GM19351 (cell line): ENCODE results near the gene AIM2.
"Not testable (repeated sequence)": the region's sequence is repeated elsewhere in the genome, so short reads cannot be mapped to it uniquely, and the experiment has no call there.

Experiments
- ATAC-seq: cut with Tn5 transposase; IDR thresholded peaks from one replicate; pipeline ENCODE4 v1.9.1; 2021; ENCODE audit warnings: mild to moderate bottlenecking, moderate library complexity; ENCODE audit not compliant: unreplicated experiment

The AIM2 gene, protein sequence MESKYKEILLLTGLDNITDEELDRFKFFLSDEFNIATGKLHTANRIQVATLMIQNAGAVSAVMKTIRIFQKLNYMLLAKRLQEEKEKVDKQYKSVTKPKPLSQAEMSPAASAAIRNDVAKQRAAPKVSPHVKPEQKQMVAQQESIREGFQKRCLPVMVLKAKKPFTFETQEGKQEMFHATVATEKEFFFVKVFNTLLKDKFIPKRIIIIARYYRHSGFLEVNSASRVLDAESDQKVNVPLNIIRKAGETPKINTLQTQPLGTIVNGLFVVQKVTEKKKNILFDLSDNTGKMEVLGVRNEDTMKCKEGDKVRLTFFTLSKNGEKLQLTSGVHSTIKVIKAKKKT

DNA sequence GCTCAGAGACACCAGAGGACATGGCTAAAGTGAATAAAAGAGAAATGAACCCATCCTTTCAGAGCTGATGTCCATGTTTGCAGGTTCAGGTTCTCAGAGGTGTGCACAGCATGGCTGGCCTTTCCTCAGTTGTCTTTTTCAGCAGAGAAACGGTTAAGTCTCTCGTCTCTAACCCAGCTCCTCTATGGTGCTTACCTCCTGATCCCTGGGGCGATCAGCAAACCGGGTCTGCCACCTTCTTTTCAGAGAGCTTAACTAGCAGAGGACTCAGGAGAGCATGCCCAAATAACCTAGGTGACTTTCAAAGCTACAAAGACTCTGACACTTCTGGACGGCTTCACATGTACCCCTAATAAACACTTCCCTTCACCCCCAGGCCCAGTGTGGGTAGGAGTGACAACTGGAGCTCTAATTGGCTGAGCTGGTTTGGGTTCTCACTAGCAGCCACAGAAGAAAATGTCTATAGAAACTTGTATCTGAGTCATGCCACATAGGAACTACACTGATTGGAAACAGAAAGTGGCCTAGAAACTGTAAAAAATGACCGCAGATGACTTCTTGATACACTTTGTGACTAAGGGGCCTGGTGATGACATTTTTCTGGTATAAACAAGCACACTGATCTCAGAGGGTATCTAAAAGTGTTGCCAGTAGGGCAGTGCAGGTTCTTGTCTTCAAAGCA is at the start of gene AIM2:
Gene AIM2, minus strand, starts transcription at position 329 of the 682 bp plus-strand sequence. CDS start 3,267 bp downstream, outside the sequence.
- ATAC-seq = peak; percentile 84

DNA sequence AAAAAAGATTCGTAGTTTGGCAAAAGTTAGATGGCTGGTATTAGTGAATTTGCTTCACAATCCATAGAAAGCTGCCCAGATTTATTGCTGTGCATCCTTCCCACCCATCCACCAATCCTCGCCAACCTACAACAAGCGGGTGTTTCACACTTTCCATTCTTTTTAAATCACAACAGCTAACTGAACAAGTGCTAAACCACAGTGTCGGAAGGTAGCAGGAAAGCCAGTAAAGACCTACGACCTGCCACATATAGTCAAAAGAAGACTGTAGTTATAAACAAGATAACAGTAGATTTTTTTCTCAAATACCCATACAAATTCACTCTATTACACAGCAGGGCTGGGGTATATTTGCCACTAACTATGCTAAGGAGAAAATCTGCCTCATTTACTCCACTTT is 47.0 kb upstream of the AIM2 start:
- no peak for ATAC-seq

DNA sequence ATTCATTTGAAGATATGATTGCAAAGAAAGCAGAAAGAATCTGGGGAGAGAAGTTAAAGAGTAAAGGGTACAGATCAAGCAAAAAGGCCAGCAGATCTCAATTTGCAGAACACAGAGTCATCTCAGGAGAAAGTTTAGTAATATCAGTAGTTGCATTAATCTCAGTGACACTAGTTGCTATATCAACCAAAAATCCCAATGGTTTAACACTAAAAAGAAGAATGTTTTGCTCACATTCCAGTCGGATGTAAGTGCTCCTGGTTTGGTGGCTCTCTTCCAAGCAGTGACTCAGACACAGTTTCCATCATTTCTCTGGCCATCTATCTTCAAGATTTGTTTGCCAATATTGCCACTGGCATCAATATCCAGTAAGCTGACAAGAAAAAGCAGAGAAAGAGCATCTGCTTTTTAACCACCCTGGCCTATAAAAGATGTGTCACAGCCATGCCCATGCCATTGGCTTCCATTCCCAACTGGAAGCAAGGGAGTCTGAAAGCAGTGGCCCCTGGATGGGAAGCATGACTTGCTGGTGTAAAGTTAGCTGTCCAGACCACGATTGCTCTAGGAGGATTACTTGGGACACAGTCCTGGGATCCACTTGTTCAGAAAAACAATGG is 45.5 kb upstream of the AIM2 start:
- peak; percentile 88 for ATAC-seq

DNA sequence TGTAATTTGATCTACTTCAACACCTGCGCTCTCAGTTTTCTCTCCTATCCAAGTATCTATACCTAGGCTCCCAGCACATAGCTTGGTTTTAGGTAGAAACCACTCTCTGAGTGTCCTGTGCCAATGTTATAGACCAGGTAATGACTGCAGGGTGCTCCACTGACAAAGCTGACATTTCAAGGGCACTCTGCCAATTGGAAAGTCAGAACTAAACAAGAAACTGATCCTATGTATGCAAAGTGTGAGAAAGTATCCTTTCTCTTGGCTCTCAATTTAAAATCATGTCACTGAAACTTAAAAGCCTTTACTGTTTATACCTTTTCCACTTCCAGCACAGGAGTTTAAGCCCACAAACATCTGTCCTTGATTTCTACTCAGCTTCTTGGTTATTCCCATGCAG is 45.0 kb upstream of the AIM2 start:
- peak; percentile 67 for ATAC-seq

DNA sequence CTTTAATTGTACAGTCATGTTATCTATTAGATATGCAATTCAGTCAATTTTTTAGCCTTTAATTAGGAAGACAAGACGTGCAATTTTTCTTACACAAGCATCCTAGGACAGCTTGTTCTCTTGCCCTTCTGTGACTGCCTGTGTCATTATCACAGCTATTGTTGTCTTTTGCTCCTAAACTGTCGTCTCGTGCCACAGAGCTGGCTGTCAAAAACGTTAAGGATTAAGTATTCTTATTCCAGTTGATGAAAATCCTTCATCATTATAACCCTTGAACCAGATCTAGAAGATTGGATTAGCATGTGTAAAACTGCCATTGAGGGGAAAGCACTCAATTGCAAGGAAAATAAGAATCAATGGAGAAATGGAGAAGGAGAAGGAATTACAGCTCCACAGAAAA is 43.8 kb upstream of the AIM2 start:
- ATAC-seq = no peak

DNA sequence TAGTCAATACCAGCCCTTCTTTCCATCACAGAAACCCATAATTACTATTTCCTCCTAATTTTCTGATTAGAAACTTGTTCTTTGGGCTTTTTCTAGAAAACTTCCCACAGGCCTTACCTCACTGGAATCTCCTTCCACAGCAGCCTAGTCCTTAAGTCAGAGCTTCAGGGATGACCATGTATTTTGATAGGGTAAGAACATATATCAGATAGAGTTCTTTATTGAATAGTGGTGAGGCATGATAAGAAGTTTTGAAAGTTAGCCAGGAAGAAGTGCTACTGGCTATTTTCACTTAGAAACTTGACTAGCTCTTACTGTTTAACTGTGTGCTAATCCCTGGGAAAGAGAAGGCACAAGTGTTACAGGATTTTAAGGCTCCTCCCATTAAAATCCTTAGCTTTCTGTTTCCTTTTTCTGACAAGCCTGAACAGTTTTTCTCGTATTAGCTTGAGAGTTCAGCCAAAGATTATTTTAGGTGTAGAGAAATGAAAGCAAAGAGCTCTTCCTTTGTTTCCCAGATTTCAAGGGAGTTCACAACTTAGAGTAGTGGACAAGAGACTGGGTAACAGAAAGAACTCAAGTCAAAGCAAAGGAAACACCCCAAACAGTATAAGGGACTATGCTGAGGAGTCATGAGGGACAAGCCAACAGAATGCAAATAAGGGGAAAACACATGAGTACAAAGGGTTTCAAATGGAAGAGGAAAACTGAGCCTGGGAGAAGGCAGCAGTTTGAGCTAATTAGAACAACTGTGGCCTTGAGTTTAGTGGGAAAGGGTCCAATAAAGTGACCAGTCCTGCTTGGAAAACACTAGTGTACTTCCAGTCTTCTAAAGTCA is 37.2 kb upstream of the AIM2 start:
- no peak for ATAC-seq

DNA sequence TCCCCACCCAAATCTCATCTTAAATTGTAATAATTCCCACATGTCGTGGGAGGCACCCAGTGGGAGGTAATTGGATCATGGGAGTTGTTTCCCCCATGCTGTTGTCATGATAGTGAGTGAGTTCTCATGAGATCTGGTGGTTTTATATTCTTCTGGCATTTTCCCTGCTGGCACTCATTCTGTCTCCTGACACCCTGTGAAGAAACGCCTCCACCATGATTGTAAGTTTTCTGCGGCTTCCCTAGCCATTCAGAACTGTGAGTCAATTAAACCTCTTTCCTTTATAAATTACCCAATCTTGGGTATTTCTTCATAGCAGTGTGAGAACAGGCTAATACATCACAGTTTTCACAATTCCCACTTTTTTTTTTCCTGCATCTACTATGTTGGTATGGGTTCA is 26.5 kb upstream of the AIM2 start:
- ATAC-seq = not testable (repeated sequence)

DNA sequence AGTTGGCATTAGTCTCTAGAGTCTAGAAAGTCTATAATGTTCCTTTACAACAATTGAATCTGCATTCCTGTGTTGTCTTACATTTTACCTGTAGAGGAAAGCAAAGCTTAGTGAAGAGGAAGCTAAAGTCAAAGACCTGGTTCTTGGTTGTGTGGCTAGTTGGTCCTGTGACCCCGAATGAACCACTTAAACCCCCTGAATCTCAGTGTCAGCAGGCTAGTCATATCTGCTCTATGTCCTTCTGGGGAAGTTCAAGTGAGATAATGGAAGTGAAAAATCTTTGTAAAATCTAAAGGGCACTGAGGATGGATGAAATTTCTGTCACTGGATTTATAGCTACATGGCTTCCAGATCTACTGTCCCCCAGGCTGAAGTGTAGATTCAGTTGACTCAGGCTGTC is 24.0 kb upstream of the AIM2 start:
- ATAC-seq = no peak

DNA sequence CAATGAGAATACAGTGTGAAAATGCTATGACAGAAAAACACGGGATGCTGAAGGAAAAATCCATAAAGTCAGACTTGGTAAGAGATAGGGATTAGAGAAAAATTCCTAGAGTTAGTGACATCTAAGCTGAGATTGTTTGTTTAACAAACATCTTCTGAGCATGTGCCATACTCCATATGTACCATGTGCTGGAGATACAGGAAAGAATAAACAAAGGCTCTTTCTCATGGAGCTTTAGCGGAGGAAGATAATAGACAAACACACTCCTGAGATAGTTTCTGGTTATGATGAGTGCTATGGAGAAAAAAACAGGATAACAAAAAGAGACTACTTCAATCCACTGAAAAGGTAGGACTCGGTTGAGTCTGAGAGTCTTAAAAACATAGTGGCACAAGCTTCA is 22.0 kb upstream of the AIM2 start:
- no peak for ATAC-seq

DNA sequence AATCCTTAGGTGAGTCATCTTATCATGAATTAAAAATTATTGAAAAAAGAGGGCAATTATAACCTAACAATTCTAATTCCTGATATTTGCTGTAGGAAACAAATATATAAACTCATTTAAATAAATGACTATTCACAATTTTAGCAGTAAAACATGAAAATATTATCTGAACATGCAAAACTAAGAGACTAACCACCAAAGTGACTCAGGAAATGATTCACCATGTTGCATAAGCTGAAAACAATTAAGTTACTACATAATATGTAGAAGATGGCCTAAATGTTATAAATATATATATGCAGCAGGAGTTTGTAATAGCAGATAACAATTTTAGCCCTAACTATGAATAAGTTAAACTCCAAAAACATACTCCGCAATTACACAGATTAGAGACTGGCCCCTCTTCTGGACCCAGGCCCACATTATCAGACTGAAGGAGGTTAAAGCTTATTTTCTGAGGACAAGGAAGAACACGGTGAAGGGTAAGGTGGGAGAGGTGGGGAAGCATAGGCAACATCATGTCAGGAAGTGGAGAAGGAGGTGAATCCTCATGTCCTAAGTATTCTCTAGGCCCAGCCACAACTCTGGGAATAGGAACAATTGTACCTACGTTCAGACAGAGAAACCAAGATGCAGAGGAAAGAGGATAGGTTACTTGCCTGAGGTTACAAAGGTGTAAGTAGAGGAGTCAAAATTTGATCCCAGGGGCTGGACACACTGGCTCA is 15.6 kb upstream of the AIM2 start:
- ATAC-seq = no peak

DNA sequence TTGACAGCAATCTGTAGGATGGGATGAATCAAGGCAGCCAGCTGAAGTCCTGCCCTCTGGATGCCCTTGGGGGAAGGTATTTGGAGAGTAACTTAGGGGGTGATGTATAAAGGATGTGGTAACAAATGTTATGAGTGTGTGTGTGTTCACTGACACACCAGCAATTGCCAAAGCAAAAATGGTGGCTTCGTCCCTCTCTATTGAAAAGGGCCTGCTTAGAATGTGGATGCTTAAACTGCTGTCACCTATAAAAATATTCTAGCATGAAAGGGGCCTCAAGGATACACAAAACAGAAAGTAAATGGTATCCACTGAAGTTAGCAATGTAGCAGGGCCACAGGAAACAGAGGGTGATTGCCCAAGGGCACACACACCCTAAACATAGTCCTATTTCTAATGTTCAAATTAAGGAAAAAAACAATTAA is 15.1 kb upstream of the AIM2 start:
- no peak for ATAC-seq

DNA sequence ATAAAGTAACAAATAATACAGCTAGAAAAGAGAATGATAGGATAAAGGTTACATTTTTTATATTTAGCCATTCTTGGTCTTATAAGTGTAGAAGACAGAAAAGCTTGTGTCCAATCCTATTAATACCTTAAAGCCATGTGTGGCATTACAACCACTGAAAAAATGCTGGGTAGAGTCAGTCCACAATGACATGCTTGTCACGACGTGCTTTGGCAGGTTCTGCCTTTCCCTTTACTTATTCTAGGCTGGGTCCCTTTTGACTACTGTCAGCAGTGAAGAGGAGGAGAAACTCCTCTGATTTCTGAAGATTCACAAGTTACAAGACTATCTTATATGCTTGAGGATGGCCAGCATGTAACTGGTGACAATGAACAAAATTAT is 14.6 kb upstream of the AIM2 start:
- ATAC-seq = no peak

DNA sequence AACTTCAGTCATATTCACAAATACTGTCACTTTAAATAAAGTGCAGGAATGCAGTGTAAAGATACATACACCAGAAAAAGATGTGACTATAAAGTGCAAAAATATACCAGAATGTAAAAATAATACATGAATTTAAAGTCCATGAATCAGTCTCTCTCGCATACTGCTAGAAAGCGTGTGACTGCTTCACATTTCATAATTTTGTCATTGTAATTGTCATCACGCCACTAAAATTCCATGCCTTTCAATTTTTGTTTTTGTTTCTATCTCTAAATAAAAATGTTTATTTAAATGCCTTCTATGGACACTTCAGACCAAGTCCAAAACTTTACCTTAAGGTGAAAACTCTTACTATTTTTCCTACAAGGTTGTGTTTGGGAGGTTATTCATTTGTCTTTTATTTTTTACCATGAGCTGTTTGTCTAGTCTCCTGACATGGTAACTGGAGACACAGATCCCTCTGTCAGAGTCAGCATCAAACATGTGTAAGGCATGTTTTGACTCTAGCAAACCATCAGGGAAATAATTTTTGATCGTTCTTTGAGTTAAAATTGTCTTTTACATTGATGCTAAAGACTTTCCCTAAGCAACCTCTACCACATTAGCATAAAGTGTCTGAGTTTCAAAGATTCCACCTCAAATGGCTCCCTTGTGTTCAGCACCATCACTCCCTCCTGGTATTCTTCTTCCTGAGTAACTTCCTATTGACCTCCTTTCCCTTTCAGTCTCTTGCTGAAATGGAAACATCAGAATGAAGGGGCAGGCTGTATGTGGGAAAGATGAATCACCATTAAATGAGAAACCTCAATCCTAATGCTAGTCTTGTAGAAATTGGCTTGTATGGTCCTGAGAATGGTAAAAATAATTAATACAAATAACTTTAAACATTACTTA is 14.0 kb upstream of the AIM2 start:
- ATAC-seq = no peak

DNA sequence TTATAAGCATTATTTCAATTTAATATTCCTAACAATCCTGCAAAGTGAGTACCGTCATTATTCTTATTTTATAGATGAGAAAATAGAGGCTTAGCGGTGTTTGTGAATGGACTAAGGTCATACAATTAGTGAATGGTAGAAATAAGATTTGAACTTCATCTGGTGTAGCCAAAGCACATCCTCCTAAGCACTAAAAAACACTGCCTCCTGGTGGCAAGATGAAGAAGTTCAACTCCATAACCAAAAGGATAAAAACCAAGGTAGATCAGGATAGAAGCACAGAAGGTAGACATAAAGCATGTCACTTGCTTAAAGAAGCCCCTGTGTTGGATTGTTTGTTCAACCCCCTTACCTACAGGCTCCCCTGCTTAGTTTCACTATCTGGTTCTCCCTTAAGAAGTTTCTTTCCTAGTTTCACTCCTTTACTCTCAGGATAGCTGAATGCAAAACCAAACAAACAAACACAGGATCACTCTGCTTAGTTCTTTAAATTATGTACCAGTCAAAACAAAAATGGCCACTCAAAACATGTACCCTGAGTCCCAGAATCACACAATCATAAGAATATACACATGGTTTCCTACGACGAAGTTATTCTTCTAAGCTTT is 12.7 kb upstream of the AIM2 start:
- peak; percentile 61 for ATAC-seq

DNA sequence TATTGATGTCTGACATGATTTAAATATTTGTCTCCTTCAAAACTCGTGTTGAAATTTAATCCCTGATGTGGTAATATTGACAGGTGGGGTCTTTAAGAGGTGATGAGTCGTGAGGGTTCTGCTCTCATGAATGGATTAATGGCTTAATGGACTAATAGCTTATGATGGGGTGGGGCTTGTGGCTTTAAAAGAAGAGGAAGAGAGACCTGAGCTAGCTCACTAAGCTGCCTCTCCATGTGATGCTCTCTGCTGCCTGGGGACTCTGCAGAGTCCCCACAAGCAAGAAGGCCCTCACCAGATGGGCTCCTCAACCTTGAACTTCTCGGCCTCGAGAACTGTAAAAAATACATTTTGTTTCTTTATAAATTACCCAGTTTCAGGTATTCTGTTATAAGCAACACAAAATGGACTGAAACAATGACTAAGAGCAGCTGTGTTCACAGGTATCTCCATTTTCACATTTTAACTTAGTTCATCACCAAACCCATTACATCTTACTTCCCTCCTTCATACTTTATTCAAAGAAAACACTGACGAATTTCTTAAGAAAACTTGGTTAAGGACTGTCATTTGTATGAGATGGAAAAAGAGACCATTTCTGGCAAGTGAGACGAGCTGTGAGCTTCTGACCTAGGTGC is 12.1 kb upstream of the AIM2 start:
- ATAC-seq = no peak

DNA sequence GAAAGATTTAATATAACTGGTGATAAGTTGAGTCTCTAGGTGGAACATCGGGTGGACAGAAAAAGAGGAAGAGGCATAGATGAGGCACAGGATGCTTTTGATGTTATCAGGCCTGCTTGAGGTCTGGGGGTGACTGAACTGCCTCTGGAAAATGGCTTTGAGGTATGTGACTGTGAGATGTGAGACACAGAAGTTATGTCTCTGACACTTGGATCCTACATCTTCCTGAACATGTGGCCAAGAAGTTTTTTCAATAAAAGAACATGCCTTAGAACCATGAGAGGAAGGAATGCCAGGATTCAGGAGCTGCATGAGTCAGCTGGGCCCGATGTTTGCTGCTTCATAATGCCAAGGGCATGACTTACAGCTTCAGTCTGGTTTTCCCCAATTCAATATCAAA is 11.5 kb upstream of the AIM2 start:
- no peak for ATAC-seq

DNA sequence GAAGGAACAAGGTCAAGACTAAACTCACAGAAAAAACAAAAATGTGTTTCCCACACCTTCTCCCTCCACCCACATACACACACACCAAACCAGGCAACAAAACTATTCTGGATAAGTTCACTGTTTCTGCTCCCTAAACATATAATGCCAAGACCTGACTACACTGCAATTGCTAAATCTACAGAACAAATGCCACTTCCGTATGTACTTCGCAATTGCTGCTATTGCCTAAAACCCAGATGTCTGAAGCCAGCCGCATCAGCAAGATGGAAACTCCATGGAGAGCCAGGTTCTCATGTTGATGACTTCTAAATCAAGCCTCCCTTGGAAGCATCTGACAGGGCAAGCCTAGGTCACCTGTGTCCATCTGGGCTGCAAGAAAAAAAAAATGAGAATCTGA is 8.3 kb upstream of the AIM2 start:
- ATAC-seq = no peak

DNA sequence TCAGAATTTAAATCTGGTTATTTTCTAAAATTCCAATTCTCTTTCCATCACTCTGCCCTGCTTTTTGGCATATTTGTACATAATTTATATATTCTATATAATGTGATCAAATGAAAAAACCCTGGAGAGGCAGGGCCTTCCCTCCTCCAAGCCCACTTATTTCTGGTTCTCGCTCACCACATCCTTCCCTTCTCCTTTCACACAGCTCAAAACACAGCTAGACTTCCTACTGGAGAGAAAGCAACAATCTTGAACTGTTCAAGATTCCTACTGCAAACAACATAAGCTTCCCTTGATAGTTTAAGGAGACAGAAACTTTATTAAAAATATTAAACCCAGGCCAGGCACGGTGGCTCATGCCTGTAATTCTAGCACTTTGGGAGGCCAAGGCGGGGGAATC is 7.6 kb upstream of the AIM2 start:
- no peak for ATAC-seq

DNA sequence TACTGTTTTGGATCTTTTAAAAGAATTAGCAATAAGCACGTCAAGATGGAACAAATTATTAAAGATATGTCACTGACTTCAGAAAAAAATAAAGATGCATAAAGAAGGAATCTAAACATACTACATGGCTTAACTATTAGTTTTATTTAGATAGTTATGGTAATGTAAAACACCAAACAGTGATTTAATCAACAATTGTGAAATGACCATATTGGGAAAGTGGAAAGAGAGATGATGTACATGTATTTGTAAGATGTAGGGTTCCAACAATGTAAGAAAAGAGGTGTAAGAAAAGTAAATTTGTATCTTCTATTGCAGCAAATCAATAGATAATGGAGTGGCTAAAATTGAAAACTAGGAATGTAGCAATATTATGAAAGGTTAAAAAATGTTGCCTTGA is 6.4 kb upstream of the AIM2 start:
- no peak for ATAC-seq
